Keratinocyte (primary cell): Measurements from ENCODE around the gene CC2D1B.

Source experiments
- CTCF ChIP-seq, 3 experiments: IDR thresholded peaks in 1 of 3; conservative IDR thresholded peaks in 1 of 3; optimal IDR thresholded peaks in 1 of 3; 2 replicates in 2 of 3; 3 replicates in 1 of 3; pipeline versions ENCODE3 to v1.5.1; 2011; ENCODE audit warnings: low read length in 3 of 3, mild to moderate bottlenecking in 3 of 3, moderate library complexity in 2 of 3, control low read depth in 1 of 3, inconsistent platforms in 1 of 3; ENCODE audit not compliant: insufficient read depth in 2 of 3; ENCODE audit errors: extremely low read depth in 1 of 3
- EZH2 ChIP-seq: IDR thresholded peaks from one replicate; pipeline ENCODE4 v1.6.1; 2012; ENCODE audit warnings: inconsistent platforms, mild to moderate bottlenecking, low read length, moderate library complexity

- TF ChIP-seq CTCF (optimal IDR thresholded peaks at IDR 0.05 in 1 of 3, IDR thresholded peaks at IDR 0.05 in 1 of 3, conservative IDR thresholded peaks at IDR 0.05 in 1 of 3; ENCODE audit: extremely low read depth in 1 of 3, insufficient read depth in 2 of 3, low read length in 3 of 3) (no peak), EZH2 (no peak)
Measured at GRCh38 chr1:52400131-52400530, 34.1 kb upstream of the CC2D1B start.
